Stimulated activated CD8-positive, alpha-beta memory T cell treated with anti-CD3 and anti-CD28 coated beads, Interleukin-2, amount 100 ng/mL, for 1 hour (primary cell): ENCODE results near the gene SLC7A5.
"Not testable (repeated sequence)": the region's sequence is repeated elsewhere in the genome, so short reads cannot be mapped to it uniquely, and the experiment has no call there.

Experiments used
- DNase-seq, 2 donors: peaks; one replicate each; pipeline ENCODE4 v3.0.0-alpha.2; 2020; ENCODE audit warnings: low read depth in 2 of 2

SLC7A5 gene

DNA sequence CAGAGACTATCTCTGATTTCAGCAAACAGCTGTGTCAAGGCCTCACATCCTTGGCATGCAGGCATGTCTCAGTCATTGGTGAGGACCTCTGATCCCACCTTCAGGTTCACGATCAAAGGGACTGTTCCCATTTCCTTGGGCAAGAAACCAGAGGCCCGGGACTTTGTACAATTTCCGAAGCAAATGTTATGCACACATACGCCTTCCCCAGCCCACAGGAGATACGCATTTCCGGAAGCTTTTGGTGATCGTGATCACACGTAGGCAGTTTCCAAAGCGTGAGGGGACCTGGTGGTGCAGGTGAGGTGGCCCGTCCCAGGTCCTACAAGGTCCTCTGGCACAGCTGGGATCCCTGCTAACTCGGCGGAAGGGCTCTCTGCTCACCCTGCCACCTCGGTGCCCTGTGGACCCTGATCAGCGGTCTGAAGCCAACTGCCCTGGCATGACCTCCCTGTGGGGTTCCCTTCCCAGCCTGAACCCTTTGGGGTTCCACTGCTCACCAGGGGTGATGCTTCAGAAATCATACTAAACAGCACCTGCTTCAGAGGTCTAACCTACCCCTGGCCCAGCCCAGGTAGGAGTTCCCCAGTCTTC lies 74.7 kb downstream of the SLC7A5 start:
- DNase-seq, result no peak

DNA sequence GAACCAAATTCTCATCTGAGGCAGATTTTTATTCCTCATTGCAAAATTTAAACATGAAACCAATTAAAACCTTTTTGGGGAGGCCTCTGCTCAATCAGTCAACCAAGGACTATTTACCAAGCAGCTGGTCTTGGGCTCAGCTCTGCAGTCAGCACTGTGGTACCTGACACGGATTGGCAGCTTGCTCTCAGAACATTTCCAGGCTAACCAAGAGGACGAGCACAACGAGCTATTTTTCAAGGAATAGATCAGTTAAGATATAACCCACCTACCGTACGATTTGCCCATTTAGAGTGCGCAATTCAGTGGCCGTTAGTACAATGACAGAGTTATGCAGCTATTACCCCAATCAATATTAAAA lies 77.1 kb downstream of the SLC7A5 start:
- no peak for DNase-seq

DNA sequence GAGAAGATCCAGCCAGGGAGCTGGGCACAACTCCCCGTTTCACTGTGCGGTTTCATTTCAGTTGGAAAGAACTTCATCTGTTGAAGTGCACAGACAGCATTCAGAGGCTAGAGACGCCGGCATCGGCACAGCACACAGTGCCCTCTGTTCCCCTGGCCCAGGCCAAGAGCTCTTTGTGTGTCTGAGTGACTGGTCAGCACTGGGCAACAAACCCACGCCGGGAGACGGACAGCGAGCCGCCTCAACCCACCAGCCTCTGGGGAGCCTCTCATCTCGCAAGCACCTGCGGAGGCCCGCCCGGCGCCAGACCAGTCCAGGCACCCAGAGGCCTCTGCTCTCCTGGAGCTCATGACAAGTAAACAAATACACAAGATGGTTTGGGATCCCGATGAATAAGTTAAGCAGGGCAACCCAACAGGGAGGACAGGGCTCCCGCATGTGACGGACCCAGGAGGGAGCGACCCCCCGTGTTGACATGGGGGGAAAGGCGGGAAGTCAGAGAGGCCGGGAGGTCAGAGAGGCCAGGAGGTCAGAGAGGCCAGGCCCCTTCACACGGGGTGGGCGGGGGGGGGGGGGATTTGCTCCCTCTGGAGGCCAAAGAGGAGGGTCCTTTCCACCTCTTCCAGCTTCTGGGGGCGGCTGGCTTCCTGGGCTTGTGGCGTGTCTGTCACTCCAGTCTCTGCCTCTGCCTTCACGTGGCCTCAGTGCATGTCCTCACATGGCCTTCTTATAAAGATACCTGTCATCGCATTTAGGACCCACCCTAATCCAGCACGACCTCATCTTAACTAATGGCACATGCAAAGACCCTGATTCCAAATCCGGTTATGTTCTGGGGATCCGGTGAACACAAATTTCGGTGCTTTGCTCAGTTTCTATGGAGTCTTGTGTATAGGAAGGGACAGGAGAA lies 77.8 kb downstream of the SLC7A5 start:
- no peak for DNase-seq

DNA sequence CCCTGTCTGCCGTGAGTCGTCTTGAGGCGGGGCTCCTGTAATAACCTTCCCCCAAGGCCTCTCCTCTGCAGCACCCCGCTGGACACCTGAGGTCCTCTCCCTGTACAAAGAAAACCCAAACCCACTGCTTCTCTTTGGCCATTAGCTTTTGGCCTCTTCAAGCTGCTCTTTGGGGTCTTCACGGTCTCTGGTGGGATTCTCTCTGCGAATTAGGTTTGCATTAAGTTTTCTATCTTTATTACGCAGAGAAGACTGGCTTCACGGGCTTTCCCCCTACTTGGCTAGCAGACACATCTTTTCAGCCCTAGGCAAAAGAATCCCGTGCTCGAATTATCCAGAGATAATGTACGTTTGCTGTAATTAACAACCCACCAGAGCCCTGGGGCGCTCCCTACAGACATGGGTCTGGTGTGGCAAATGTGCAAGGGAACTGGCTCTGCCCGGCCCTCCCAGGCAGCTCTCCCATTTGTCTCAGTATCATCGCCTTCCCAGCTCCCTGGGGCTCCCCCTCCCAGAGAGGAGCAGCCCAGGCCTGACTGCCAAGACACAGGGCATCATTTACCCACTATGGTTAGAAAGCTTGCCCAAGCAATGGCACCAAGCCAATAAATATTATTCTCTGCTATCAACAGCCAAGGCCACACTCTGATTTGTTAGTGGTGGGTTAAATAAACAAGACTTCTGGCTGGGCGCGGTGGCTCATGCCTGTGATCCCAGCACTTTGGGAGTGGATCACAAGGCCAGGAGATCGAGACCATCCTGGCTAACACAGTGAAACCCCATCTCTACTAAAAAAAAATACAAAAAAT lies 78.8 kb downstream of the SLC7A5 start:
- no peak for DNase-seq

DNA sequence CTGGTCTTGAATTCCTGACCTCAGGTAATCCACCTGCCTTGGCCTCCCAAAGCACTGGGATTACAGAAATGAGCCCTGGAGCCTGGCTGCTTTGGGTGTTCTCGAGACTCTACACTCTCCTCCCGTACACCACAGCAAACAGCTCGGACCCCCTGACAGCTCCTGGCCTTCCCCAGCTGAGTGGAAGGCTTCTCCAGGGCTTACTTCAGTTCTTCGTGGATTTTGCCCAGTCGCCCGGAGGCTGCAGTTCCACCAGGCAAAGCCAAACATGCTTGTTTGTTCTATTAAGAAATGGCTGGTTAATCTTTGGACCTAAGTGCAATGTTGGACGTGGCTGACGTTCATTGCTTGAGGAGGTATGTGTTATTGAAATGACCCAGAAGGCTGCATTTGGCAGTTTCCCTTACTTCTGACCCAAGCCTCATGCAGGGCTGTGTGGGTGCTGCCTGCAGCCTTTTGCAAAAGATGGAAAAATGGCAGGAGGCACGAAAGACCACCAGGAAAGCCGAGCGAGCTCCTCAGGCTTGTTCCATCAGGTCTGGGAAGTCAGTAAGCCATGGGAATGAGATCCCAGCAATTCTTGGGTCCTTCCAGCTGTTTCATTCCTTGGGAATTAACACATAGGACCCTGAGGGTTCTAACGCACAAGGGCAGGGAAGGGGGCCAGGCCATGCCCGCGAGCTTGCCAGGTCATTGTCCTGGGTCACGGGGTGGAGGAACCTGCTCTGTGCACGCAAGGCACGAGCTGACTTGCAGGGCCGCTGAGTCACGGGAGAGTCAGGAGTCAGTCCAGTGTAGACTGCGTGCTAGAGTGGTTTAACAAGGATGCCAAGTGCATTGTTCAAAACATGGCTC lies 79.6 kb downstream of the SLC7A5 start:
- no peak for DNase-seq

DNA sequence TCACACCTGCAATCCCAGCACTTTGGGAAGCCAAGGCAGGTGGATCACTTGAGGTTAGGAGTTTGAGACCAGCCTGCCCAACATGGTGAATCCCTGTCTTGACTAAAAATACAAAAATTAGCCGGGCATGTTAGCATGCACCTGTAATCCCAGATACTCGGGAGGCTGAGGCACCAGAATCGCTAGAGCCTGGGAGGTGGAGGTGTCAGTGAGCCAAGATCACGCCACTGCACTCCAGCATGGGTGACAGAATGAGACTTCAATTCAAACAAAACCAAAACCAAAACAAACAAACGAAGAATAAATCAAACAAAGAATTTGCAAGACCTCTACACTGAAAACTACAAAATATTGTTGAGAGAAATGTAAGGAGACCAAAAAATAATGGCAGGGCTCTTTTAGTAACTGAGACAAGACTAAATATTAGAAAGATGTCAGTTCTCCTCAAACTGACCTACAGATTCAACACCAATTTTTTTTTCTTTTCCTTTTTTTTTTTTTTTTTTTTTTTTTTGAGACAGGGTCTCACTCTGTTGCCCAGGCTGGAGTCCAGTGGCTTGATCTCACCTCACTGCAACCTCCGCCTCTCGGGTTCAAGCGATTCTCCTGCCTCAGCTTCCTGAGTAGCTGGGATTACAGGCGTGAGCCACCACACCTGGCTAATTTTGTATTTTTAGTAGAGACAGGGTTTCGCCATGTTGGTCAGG lies 80.4 kb downstream of the SLC7A5 start:
- not testable (repeated sequence) for DNase-seq

DNA sequence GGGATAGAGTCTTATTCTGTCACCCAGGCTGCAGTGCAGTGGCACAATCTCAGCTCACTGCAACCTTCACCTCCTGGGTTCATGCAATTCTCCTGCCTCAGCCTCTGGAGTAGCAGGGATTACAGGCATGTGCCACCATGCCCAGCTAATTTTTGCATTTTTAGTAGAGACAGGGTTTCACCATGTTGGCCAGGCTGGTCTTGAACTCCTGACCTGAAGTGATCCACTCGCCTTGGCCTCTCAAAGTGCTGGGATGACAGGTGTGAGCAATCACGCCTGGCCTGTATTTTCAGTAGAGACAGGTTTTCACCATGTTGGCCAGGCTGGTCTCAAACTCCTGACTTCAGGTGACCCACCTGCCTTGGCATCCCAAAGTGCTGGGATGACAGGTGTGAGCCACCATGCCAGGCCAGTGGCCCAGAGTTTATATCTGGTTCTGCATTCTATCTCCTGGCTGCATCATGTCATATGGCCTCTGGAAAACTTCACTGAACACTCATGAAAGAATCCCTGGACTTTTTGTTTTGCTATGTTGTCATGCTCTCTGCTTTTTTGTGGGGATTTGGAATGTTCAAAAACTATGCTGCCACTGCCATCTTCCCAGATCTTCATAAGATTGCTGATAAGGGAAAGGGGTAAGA lies 81.7 kb downstream of the SLC7A5 start:
- not testable (repeated sequence) for DNase-seq

DNA sequence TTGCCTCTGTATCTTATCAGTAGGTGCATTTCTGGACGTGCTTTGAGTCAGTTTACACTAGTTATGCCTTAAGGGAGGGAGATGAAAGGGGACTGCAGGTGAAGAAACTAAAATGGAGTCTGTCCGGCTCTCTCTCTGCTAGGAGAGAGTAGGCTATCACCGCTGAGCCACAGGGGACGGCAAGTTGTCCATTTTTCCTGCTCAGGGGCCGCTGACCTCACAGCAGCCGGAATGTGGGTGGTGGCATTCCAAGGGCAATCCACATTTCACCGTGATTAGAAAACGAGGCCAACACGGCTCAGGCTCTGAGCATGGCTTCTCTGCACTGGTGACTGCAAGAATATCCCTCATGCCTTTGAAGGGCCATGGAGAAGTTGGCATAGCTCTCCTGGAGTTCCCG lies 84.5 kb downstream of the SLC7A5 start:
- no peak for DNase-seq

DNA sequence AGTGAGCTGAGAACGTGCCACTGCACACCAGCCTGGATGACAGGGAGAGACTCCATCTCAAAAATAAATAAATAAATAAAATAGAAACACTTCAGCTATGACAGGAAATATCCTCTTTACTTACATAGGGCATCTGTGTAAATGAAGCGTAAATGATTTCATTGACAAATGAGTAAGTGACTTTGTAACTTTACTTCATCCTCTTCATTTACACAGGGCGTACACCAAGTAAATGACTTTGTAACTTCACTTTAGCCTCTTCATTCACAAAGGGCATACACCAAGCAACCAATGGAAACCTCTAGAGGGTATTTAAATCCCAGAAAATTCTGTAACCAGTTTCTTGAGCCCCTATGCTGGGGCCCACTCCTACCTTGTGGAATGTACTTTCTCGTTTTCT lies 87.3 kb downstream of the SLC7A5 start:
- no peak for DNase-seq

DNA sequence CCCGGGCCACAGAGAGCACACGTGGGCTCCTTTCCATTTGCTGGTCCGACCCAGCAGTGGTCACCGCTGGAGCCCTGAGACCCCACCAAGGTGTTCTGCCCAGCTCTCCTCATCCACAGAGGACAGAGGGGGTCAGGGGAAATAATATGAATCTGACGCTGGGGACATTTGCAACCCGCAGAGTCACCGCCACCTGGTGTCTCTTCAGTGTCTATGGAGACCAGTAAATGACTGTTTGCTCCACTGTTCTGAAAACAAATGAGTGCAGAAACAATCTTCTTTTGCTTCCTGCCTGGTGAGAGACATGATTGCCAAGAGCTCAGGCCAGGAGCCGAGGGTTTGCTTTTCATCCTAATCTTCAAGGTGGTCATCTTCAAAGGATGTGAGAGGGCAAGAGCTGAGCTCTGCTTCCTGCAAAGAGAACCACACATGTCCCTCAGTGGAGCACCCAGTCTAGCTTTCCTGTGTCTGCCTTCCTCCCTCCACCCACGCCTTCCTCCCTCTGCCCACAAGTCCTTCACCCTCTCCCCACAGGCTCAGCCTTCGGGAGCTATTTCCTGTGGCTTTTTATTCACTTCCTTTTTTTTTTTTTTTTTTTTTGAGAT lies 88.8 kb downstream of the SLC7A5 start:
- no peak for DNase-seq
